GM20431 (cell line): Measurements from ENCODE around the gene ABHD2.

Experiments used
- in situ Hi-C: fragments of 300-500 bp; cut with MseI, MboI; formaldehyde crosslinking; loops from one replicate; pipeline ENCODE4 v1.15.0; 2020; ENCODE audit warnings: low sequenced_read_pairs; ENCODE audit not compliant: unreplicated experiment

ABHD2 gene

GRCh38 chr15:89095556-89095955 lies 7.3 kb downstream of the ABHD2 start:
- in situ Hi-C loops = no loop called here

- in situ Hi-C loops = no loop called here
These were observed 8.4 kb downstream of the ABHD2 start for GRCh38 chr15:89096664-89097063.

GRCh38 chr15:89097313-89097712 lies 9.1 kb downstream of the ABHD2 start:
- in situ Hi-C loops = no loop called here

- in situ Hi-C loops = no loop called here
These were observed 10.0 kb downstream of the ABHD2 start for GRCh38 chr15:89098281-89098680.

- in situ Hi-C loops = no loop called here
These were observed 11.7 kb downstream of the ABHD2 start for GRCh38 chr15:89099968-89100367.

GRCh38 chr15:89101302-89102193 lies 13.3 kb downstream of the ABHD2 start:
- in situ Hi-C loops = no loop called here

- in situ Hi-C loops = no loop called here
These were observed 15.4 kb downstream of the ABHD2 start for GRCh38 chr15:89103481-89104171.

- in situ Hi-C loops = no loop called here
These were observed 15.9 kb downstream of the ABHD2 start for GRCh38 chr15:89104172-89104564.

GRCh38 chr15:89105147-89105546 lies 16.9 kb downstream of the ABHD2 start:
- in situ Hi-C loops = no loop called here

- in situ Hi-C loops = no loop called here
These were observed 17.9 kb downstream of the ABHD2 start for GRCh38 chr15:89106200-89106599.

- in situ Hi-C loops = no loop called here
These were observed 19.7 kb downstream of the ABHD2 start for GRCh38 chr15:89107984-89108383.

- in situ Hi-C loops = no loop called here
These were observed 20.6 kb downstream of the ABHD2 start for GRCh38 chr15:89108835-89109234.

GRCh38 chr15:89109238-89109637 lies 21.0 kb downstream of the ABHD2 start:
- in situ Hi-C loops = no loop called here

- in situ Hi-C loops = no loop called here
These were observed 21.8 kb downstream of the ABHD2 start for GRCh38 chr15:89110060-89110459.

- in situ Hi-C loops = no loop called here
These were observed 23.1 kb downstream of the ABHD2 start for GRCh38 chr15:89111352-89111751.

- in situ Hi-C loops = no loop called here
These were observed 23.7 kb downstream of the ABHD2 start for GRCh38 chr15:89111961-89112340.

GRCh38 chr15:89112341-89112971 lies 24.2 kb downstream of the ABHD2 start:
- in situ Hi-C loops = no loop called here

- in situ Hi-C loops = no loop called here
These were observed 25.2 kb downstream of the ABHD2 start for GRCh38 chr15:89113296-89114024.

- in situ Hi-C loops = no loop called here
These were observed 26.7 kb downstream of the ABHD2 start for GRCh38 chr15:89114990-89115389.

- in situ Hi-C loops = no loop called here
These were observed 27.3 kb downstream of the ABHD2 start for GRCh38 chr15:89115547-89115946.
